ENCODE results near the gene MAST3.

- no peak for TF ChIP-seq CTCF (conservative IDR thresholded peaks at IDR 0.05; ENCODE audit: low read length)
- TF ChIP-seq EZH2phosphoT487 (IDR thresholded peaks at IDR 0.05; ENCODE audit: borderline replicate concordance, low read depth, low read length), result no peak
Observed at GRCh38 chr19:18194554-18195238, 97.1 kb downstream of the MAST3 start.
